K562 (cell line): ENCODE measurements around the gene KCTD6. TPM values are rescaled to one million over a fixed set of nuclear protein-coding genes. Genes with fewer than 3 reads are reported as not detected.

Source experiments
- ADNP ChIP-seq: fragments of 200-800 bp; sonication (Bioruptor generic); IDR thresholded peaks from 2 replicates; pipeline ENCODE4 v1.6.1; 2016; ENCODE audit warnings: missing genetic modification characterization, missing compliant biosample characterization
- CCNT2 ChIP-seq: IDR thresholded peaks from 2 replicates; pipeline ENCODE4 v1.6.1; 2011; ENCODE audit warnings: borderline replicate concordance, low read depth, mild to moderate bottlenecking, moderate library complexity, mixed read lengths, low read length; ENCODE audit not compliant: insufficient read length; ENCODE audit errors: extremely low read depth
- HOXB6 ChIP-seq: fragments of 250-450 bp; sonication (Bioruptor Pico); IDR thresholded peaks from 2 replicates; pipeline ENCODE4 v1.5.1; 2022; ENCODE audit warnings: mild to moderate bottlenecking, borderline replicate concordance
- KDM5B ChIP-seq: fragments of 200-600 bp; sonication (generic); IDR thresholded peaks from 2 replicates; pipeline ENCODE4 v1.6.1; 2012; ENCODE audit warnings: low read depth, mild to moderate bottlenecking, moderate library complexity, low read length, control low read depth, inconsistent platforms; ENCODE audit not compliant: insufficient replicate concordance
- KHSRP ChIP-seq: fragments of 450-650 bp; IDR thresholded peaks from 2 replicates; pipeline ENCODE4 v1.6.1; 2017
- MAFF ChIP-seq: IDR thresholded peaks from 2 replicates; pipeline ENCODE4 v1.6.1; 2012; ENCODE audit warnings: low read length, improper control_type of control experiment
- MAFK ChIP-seq: IDR thresholded peaks from 2 replicates; pipeline ENCODE4 v1.6.1; 2011; ENCODE audit warnings: low read length, improper control_type of control experiment
- NCOA6 ChIP-seq: fragments of 450-650 bp; IDR thresholded peaks from 2 replicates; pipeline ENCODE4 v1.6.1; 2017; ENCODE audit warnings: mild to moderate bottlenecking
- POU5F1 ChIP-seq: fragments of 150-350 bp; IDR thresholded peaks from 2 replicates; pipeline ENCODE4 v1.6.1; 2014; ENCODE audit warnings: borderline replicate concordance, low read length, low read depth, mild to moderate bottlenecking; ENCODE audit not compliant: partially characterized antibody
- RAD21 ChIP-seq, 2 experiments: fragments of 250-450 bp in 1 of 2; fragments of 450-650 bp in 1 of 2; sonication (Bioruptor Pico) in 1 of 2; formaldehyde crosslinking in 1 of 2; IDR thresholded peaks in 1 of 2; conservative IDR thresholded peaks in 1 of 2; 2 replicates each; pipeline versions ENCODE4 v1.4.0 to v1.8.0; 2020 to 2022; ENCODE audit warnings: mild to moderate bottlenecking in 2 of 2, moderate library complexity in 1 of 2
- RB1 ChIP-seq: fragments of 450-650 bp; IDR thresholded peaks from 2 replicates; pipeline ENCODE4 v1.6.1; 2017; ENCODE audit warnings: low read depth, mild to moderate bottlenecking
- RCOR1 ChIP-seq, 2 experiments: IDR thresholded peaks; 2 replicates each; pipeline ENCODE4 v1.6.1; 2012; ENCODE audit warnings: low read depth in 2 of 2, low read length in 2 of 2, borderline replicate concordance in 1 of 2, improper control_type of control experiment in 1 of 2
- ZBTB8A ChIP-seq: fragments of 450-650 bp; IDR thresholded peaks from 2 replicates; pipeline ENCODE4 v1.6.1; 2018; ENCODE audit warnings: mild to moderate bottlenecking, moderate library complexity; ENCODE audit not compliant: partially characterized antibody
- ZNF133 ChIP-seq: fragments of 250-450 bp; sonication (Bioruptor Pico); IDR thresholded peaks from 2 replicates; pipeline ENCODE4 v1.4.0; 2020; ENCODE audit warnings: mild to moderate bottlenecking
- ZNF212 ChIP-seq: fragments of 450-650 bp; formaldehyde crosslinking; IDR thresholded peaks from 2 replicates; pipeline ENCODE4 v1.4.0; 2020; ENCODE audit warnings: mild to moderate bottlenecking
- ZNF217 ChIP-seq: sonication (generic); formaldehyde crosslinking; IDR thresholded peaks from 2 replicates; pipeline ENCODE4 v1.8.0; 2022; ENCODE audit warnings: mild to moderate bottlenecking, missing genetic modification reagents
- ZNF644 ChIP-seq: fragments of 200-800 bp; sonication (Bioruptor generic); IDR thresholded peaks from 2 replicates; pipeline ENCODE4 v1.6.1; 2016; ENCODE audit warnings: low read depth, missing genetic modification characterization, missing compliant biosample characterization
- polyA plus RNA-seq, 8 experiments: library from polyadenylated mRNA; depleted of rRNA in 4 of 8; stranded (reverse) in 5 of 8; unstranded in 3 of 8; fragments of >200 nt; fragmentation: Nextera tagmentation in 2 of 8; fragmentation: Illumina TruSeq in 1 of 8; extraction: Ambion mirVana in 2 of 8; extraction: Trizol in 1 of 8; gene quantifications; 2 replicates each; pipeline versions ENCODE4 v1.2.1 to v1.2.3, GENCODE V29; 2011 to 2014; ENCODE audit warnings: inconsistent platforms in 1 of 8, missing spikeins in 1 of 8
- total RNA-seq, 7 experiments: library from RNA; depleted of rRNA in 6 of 7; stranded (reverse); fragments of >200 nt in 6 of 7; fragmentation: Illumina TruSeq in 2 of 7; extraction: Trizol in 2 of 7; gene quantifications; 2 replicates each; pipeline versions ENCODE4 v1.2.1 to v1.2.3, GENCODE V29; 2011 to 2021; ENCODE audit warnings: low replicate concordance in 1 of 7
- TF ChIP-seq, protein P1 (sequence below): sonication (generic); formaldehyde crosslinking; IDR thresholded peaks from 2 replicates; pipeline ENCODE4 v1.8.0; 2023; ENCODE audit warnings: mild to moderate bottlenecking, missing genetic modification reagents
- TF ChIP-seq, protein P2 (sequence below): IDR thresholded peaks from 2 replicates; pipeline ENCODE4 v1.6.1; 2012; ENCODE audit warnings: low read depth, low read length, improper control_type of control experiment, borderline replicate concordance
- TF ChIP-seq, protein P3 (sequence below): sonication (generic); formaldehyde crosslinking; IDR thresholded peaks from 2 replicates; pipeline ENCODE4 v1.8.1; 2022; ENCODE audit warnings: missing genetic modification reagents

The KCTD6 gene
- total and polyA plus RNA-seq, 9 of the 15 experiments (the other 6 are each of a cell fraction or from before 2014, with no cell fraction given), result 2.1 to 5.9 (median 4.5) TPM

DNA sequence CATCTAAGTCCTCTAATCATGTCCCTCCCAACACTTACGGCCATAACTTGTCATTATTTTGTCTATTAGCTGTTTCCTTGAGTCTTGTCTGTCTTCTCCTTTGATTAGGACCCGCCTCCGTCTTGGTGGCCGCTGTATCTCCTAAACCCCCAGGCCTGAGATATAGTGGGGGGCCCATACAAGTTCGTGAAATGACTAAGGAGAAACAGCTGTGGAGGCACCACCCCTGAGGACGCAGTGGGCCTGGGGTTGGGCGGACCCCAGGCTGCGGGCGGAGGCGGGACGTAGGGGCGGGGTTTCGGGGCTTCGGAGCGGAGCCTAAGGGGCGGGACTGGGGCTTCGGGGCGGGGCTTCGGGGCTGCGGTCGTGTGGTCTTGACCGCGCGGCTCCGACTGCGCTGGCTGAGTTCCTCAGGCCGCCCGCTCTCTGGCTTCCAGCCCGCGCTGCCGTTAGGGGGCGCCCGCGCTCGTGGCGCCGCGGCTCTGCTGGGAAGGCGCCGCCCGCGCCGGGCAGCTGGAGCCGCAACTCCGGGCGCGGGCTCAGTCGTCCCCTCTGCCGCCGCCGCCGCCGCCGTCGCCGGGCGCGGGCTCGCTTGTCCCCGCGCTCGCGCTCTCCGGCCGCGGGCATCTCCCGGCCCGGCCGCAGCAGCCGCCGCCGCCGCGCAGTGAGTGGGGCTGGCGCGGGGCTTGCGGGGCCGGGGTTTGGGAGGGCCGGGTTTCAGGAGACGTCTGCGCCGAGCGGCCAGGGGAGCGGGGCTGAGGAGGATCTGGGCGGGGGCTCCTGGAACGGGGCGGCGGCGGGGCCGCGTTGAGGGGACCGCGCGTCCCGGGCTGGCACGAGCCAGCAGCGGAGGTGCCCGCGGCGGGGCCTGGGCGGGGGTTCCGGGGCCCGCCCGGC, at the start of gene KCTD6 (continued):
- TF ChIP-seq KDM5B (no peak), ZNF644 (tag) (no peak), MAFK (no peak), KHSRP (no peak), RB1 (peak; percentile 97), ZBTB8A (no peak), POU5F1 (no peak), HOXB6 (CRISPR knock-in tag) (no peak), CCNT2 (peak; percentile 72), RAD21 (CRISPR knock-in tag; conservative IDR thresholded peaks at IDR 0.05 in 1 of 2, IDR thresholded peaks at IDR 0.05 in 1 of 2) (peak; percentile 59 to 67), ZNF212 (CRISPR knock-in tag) (no peak), ADNP (tag) (no peak), RCOR1 (IDR thresholded peaks at IDR 0.05; ENCODE audit: borderline replicate concordance in 1 of 2, low read depth in 2 of 2, low read length in 2 of 2) (0 out of 4 replicates have a peak, but pooled peaks of 1 of the 2 experiments have one; percentile 29), NCOA6 (no peak), ZNF217 (CRISPR knock-in tag) (no peak), MAFF (no peak), ZNF133 (CRISPR knock-in tag) (no peak)
- TF ChIP-seq, protein P1, sequence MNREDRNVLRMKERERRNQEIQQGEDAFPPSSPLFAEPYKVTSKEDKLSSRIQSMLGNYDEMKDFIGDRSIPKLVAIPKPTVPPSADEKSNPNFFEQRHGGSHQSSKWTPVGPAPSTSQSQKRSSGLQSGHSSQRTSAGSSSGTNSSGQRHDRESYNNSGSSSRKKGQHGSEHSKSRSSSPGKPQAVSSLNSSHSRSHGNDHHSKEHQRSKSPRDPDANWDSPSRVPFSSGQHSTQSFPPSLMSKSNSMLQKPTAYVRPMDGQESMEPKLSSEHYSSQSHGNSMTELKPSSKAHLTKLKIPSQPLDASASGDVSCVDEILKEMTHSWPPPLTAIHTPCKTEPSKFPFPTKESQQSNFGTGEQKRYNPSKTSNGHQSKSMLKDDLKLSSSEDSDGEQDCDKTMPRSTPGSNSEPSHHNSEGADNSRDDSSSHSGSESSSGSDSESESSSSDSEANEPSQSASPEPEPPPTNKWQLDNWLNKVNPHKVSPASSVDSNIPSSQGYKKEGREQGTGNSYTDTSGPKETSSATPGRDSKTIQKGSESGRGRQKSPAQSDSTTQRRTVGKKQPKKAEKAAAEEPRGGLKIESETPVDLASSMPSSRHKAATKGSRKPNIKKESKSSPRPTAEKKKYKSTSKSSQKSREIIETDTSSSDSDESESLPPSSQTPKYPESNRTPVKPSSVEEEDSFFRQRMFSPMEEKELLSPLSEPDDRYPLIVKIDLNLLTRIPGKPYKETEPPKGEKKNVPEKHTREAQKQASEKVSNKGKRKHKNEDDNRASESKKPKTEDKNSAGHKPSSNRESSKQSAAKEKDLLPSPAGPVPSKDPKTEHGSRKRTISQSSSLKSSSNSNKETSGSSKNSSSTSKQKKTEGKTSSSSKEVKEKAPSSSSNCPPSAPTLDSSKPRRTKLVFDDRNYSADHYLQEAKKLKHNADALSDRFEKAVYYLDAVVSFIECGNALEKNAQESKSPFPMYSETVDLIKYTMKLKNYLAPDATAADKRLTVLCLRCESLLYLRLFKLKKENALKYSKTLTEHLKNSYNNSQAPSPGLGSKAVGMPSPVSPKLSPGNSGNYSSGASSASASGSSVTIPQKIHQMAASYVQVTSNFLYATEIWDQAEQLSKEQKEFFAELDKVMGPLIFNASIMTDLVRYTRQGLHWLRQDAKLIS, result no peak
- TF ChIP-seq, protein P2, sequence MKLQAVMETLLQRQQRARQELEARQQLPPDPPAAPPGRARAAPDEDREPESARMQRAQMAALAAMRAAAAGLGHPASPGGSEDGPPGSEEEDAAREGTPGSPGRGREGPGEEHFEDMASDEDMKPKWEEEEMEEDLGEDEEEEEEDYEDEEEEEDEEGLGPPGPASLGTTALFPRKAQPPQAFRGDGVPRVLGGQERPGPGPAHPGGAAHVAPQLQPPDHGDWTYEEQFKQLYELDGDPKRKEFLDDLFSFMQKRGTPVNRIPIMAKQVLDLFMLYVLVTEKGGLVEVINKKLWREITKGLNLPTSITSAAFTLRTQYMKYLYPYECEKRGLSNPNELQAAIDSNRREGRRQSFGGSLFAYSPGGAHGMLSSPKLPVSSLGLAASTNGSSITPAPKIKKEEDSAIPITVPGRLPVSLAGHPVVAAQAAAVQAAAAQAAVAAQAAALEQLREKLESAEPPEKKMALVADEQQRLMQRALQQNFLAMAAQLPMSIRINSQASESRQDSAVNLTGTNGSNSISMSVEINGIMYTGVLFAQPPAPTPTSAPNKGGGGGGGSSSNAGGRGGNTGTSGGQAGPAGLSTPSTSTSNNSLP, result no peak
- TF ChIP-seq, protein P3, sequence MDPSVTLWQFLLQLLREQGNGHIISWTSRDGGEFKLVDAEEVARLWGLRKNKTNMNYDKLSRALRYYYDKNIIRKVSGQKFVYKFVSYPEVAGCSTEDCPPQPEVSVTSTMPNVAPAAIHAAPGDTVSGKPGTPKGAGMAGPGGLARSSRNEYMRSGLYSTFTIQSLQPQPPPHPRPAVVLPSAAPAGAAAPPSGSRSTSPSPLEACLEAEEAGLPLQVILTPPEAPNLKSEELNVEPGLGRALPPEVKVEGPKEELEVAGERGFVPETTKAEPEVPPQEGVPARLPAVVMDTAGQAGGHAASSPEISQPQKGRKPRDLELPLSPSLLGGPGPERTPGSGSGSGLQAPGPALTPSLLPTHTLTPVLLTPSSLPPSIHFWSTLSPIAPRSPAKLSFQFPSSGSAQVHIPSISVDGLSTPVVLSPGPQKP (CRISPR knock-in tag), result no peak
